ENCODE data around the gene TLN1.
A peak's percentile ranks its signal among the peaks of the same experiment; 100 is the strongest.

The TLN1 gene

GRCh38 chr9:35684921-35685320 is 47.1 kb downstream of the TLN1 start:
- no peak for TF ChIP-seq CTCF (IDR thresholded peaks at IDR 0.05; ENCODE audit: low read length, missing control alignments)
- no peak overlapping the region for H3K4me3 ChIP-seq (replicated peaks; ENCODE audit: low read depth, low read length)
- no peak for DNase-seq (ENCODE audit: low read depth)

GRCh38 chr9:35683323-35683722 is 48.7 kb downstream of the TLN1 start:
- TF ChIP-seq CTCF (IDR thresholded peaks at IDR 0.05; ENCODE audit: low read length, missing control alignments), result no peak
- H3K4me3 ChIP-seq (replicated peaks; ENCODE audit: low read depth, low read length), result no peak overlapping the region
- DNase-seq (ENCODE audit: low read depth), result no peak

- no peak overlapping the region for H3K4me3 ChIP-seq (replicated peaks; ENCODE audit: low read depth, low read length)
- TF ChIP-seq CTCF (IDR thresholded peaks at IDR 0.05; ENCODE audit: low read length, missing control alignments), result no peak
- DNase-seq (ENCODE audit: low read depth), result no peak
Measured at GRCh38 chr9:35682520-35683315, 49.3 kb downstream of the TLN1 start.

- no peak overlapping the region for H3K4me3 ChIP-seq (replicated peaks; ENCODE audit: low read depth, low read length)
- no peak for DNase-seq (ENCODE audit: low read depth)
- no peak for TF ChIP-seq CTCF (IDR thresholded peaks at IDR 0.05; ENCODE audit: low read length, missing control alignments)
Measured at GRCh38 chr9:35682051-35682450, 49.9 kb downstream of the TLN1 start.

GRCh38 chr9:35681341-35682002 is 50.5 kb downstream of the TLN1 start:
- H3K4me3 ChIP-seq (replicated peaks; ENCODE audit: low read depth, low read length), result no peak overlapping the region
- peak; percentile 32 for DNase-seq (ENCODE audit: low read depth)
- no peak for TF ChIP-seq CTCF (IDR thresholded peaks at IDR 0.05; ENCODE audit: low read length, missing control alignments)

GRCh38 chr9:35680331-35681105 is 51.5 kb downstream of the TLN1 start:
- TF ChIP-seq CTCF (IDR thresholded peaks at IDR 0.05; ENCODE audit: low read length, missing control alignments), result no peak
- DNase-seq (ENCODE audit: low read depth), result peak; percentile 65
- no peak overlapping the region for H3K4me3 ChIP-seq (replicated peaks; ENCODE audit: low read depth, low read length)

Measured in fibroblast of pulmonary artery (primary cell).